GM21390 (cell line): Measurements from ENCODE around the gene ZSCAN18.

Experiments used
- ATAC-seq: cut with Tn5 transposase; IDR thresholded peaks from one replicate; pipeline ENCODE4 v1.9.1; 2021; ENCODE audit not compliant: unreplicated experiment

ZSCAN18 gene

GRCh38 chr19:58086825-58087710 lies 11.0 kb downstream of the ZSCAN18 start:
- no peak for ATAC-seq

GRCh38 chr19:58085348-58085875 lies 12.6 kb downstream of the ZSCAN18 start:
- no peak for ATAC-seq

- ATAC-seq: no peak
Measured at GRCh38 chr19:58084596-58085347, 13.3 kb downstream of the ZSCAN18 start.

GRCh38 chr19:58083021-58083420 lies 15.0 kb downstream of the ZSCAN18 start:
- ATAC-seq: no peak

GRCh38 chr19:58079792-58080191 lies 18.2 kb downstream of the ZSCAN18 start:
- ATAC-seq: no peak

- no peak for ATAC-seq
Measured at GRCh38 chr19:58067240-58067912, 30.7 kb downstream of the ZSCAN18 start.

GRCh38 chr19:58063712-58064111 lies 34.3 kb downstream of the ZSCAN18 start:
- no peak for ATAC-seq

GRCh38 chr19:58060231-58060630 lies 37.8 kb downstream of the ZSCAN18 start:
- ATAC-seq: no peak

GRCh38 chr19:58059671-58060078 lies 38.4 kb downstream of the ZSCAN18 start:
- no peak for ATAC-seq

GRCh38 chr19:58059003-58059670 lies 38.9 kb downstream of the ZSCAN18 start, which contains the start of gene ZNF135:
ZNF135 (plus strand) TSS chr19:58059282; CDS start chr19:58060003, 721 bp downstream.
- no peak for ATAC-seq

- ATAC-seq: no peak
Measured at GRCh38 chr19:58058467-58058866, 39.6 kb downstream of the ZSCAN18 start.

- ATAC-seq: no peak
Measured at GRCh38 chr19:58056861-58057260, 41.2 kb downstream of the ZSCAN18 start.

GRCh38 chr19:58056261-58056660 lies 41.8 kb downstream of the ZSCAN18 start:
- ATAC-seq: no peak

- no peak for ATAC-seq
Measured at GRCh38 chr19:58054901-58055874, 42.8 kb downstream of the ZSCAN18 start.

- no peak for ATAC-seq
Measured at GRCh38 chr19:58053480-58054156, 44.4 kb downstream of the ZSCAN18 start.

- ATAC-seq: no peak
Measured at GRCh38 chr19:58052256-58052655, 45.8 kb downstream of the ZSCAN18 start.

- ATAC-seq: no peak
Measured at GRCh38 chr19:58047672-58048071, 50.4 kb downstream of the ZSCAN18 start.

- ATAC-seq: no peak
Measured at GRCh38 chr19:58046856-58047255, 51.2 kb downstream of the ZSCAN18 start.
